IMR-90 (cell line): ENCODE measurements around the gene EIF4E1B. TPM values are rescaled to one million over a fixed set of nuclear protein-coding genes. Genes with fewer than 3 reads are reported as not detected.

ENCODE experiments used
- ATAC-seq: fragments of 200-7000 bp; cut with Tn5 transposase; 2 replicates; pipeline ENCODE4 v1.9.1; 2020; ENCODE audit warnings: low read depth, mild to moderate bottlenecking, moderate library complexity
- BruUV-seq: library from RNA; stranded (reverse); fragments of 400-500 nt; replicated peaks from 2 replicates; lab custom pipeline; 2021; lab: Mats Ljungman, UMichigan
- CTCF ChIA-PET: fragments of 300-600 bp; formaldehyde crosslinking; extraction: SDS; loops from one replicate; lab custom pipeline; 2021; ENCODE audit warnings: antibody characterized with exemption; lab: Yijun Ruan, JAX
- POLR2A ChIA-PET: fragments of 300-600 bp; sonication (Branson Sonifier 250); formaldehyde crosslinking; loops from one replicate; lab custom pipeline; 2022; ENCODE audit warnings: antibody characterized with exemption; ENCODE audit not compliant: unreplicated experiment; lab: Charles Lee
- DNase-seq: peaks from one replicate; pipeline ENCODE4 v3.0.0; 2013
- H2AFZ ChIP-seq: replicated peaks from 2 replicates; pipeline ENCODE3; 2013; ENCODE audit warnings: low read length, mild to moderate bottlenecking; ENCODE audit not compliant: poor library complexity
- H2AK5ac ChIP-seq: 2 replicates; pipeline ENCODE4 v1.6.1; 2013; ENCODE audit warnings: low read depth, low read length, inconsistent platforms
- H2AK9ac ChIP-seq: replicated peaks from 2 replicates; pipeline ENCODE3; 2013; ENCODE audit warnings: mild to moderate bottlenecking, low read depth, low read length, moderate library complexity; ENCODE audit not compliant: poor library complexity
- H2BK120ac ChIP-seq: 2 replicates; pipeline ENCODE4 v1.6.1; 2013; ENCODE audit warnings: low read depth, low read length, inconsistent platforms
- H2BK15ac ChIP-seq: 3 replicates; pipeline ENCODE4 v1.6.1; 2013; ENCODE audit warnings: low read depth, low read length, inconsistent platforms
- H2BK20ac ChIP-seq: 2 replicates; pipeline ENCODE4 v1.6.1; 2013; ENCODE audit warnings: low read depth, mild to moderate bottlenecking, inconsistent platforms, low read length, moderate library complexity
- H2BK5ac ChIP-seq: 2 replicates; pipeline ENCODE4 v1.6.1; 2013; ENCODE audit warnings: mild to moderate bottlenecking, low read depth, low read length, inconsistent platforms; ENCODE audit not compliant: poor library complexity, severe bottlenecking
- H3K14ac ChIP-seq: replicated peaks from 2 replicates; pipeline ENCODE4 v1.6.1; 2013; ENCODE audit warnings: low read depth, low read length, inconsistent platforms
- H3K18ac ChIP-seq: 2 replicates; pipeline ENCODE4 v1.6.1; 2013; ENCODE audit warnings: low read depth, low read length, control low read depth
- H3K23ac ChIP-seq: 2 replicates; pipeline ENCODE4 v1.6.1; 2013; ENCODE audit warnings: low read depth, low read length, inconsistent platforms
- H3K27ac ChIP-seq: 2 replicates; pipeline ENCODE4 v1.5.1; 2013; ENCODE audit warnings: mild to moderate bottlenecking, control low read depth, low read length; ENCODE audit not compliant: insufficient read depth
- H3K27me3 ChIP-seq: 2 replicates; pipeline ENCODE4 v1.6.1; 2013; ENCODE audit warnings: low read length; ENCODE audit not compliant: control insufficient read depth, insufficient read depth
- H3K36me3 ChIP-seq: 2 replicates; pipeline ENCODE4 v1.6.1; 2013; ENCODE audit warnings: low read length, mixed read lengths; ENCODE audit not compliant: control insufficient read depth, insufficient read depth
- H3K4ac ChIP-seq: 2 replicates; pipeline ENCODE4 v1.6.1; 2013; ENCODE audit warnings: low read depth, low read length, inconsistent platforms
- H3K4me1 ChIP-seq: 2 replicates; pipeline ENCODE4 v1.6.1; 2013; ENCODE audit warnings: low read length, mixed read lengths; ENCODE audit not compliant: control insufficient read depth, insufficient read depth
- H3K4me2 ChIP-seq: 2 replicates; pipeline ENCODE4 v1.6.1; 2013; ENCODE audit warnings: low read depth, mild to moderate bottlenecking, control low read depth, low read length, moderate library complexity
- H3K4me3 ChIP-seq: 2 replicates; pipeline ENCODE4 v1.5.1; 2013; ENCODE audit warnings: low read depth, mild to moderate bottlenecking, control low read depth, low read length, moderate library complexity; ENCODE audit not compliant: insufficient read depth
- H3K56ac ChIP-seq: 2 replicates; pipeline ENCODE4 v1.6.1; 2013; ENCODE audit warnings: low read length, inconsistent platforms; ENCODE audit not compliant: insufficient read depth; ENCODE audit errors: extremely low read depth
- H3K79me1 ChIP-seq, 2 experiments: 2 replicates each; pipeline ENCODE4 v1.6.1; 2013; ENCODE audit warnings: low read length in 2 of 2, inconsistent platforms in 1 of 2, low read depth in 1 of 2
- H3K9ac ChIP-seq: 2 replicates; pipeline ENCODE4 v1.6.1; 2013; ENCODE audit warnings: low read depth, low read length, control low read depth
- H3K9me1 ChIP-seq: 2 replicates; pipeline ENCODE4 v1.6.1; 2013; ENCODE audit warnings: low read length, inconsistent platforms; ENCODE audit not compliant: insufficient read depth
- H3K9me3 ChIP-seq: 2 replicates; pipeline ENCODE4 v1.6.1; 2013; ENCODE audit warnings: low read length; ENCODE audit not compliant: control insufficient read depth, insufficient read depth
- H4K20me1 ChIP-seq: 2 replicates; pipeline ENCODE4 v1.6.1; 2013; ENCODE audit warnings: low read length, inconsistent platforms; ENCODE audit not compliant: insufficient read depth
- H4K5ac ChIP-seq: 2 replicates; pipeline ENCODE4 v1.6.1; 2013; ENCODE audit warnings: mild to moderate bottlenecking, low read depth, low read length, control low read depth
- H4K8ac ChIP-seq, 2 experiments: 2 replicates each; pipeline ENCODE4 v1.6.1; 2013; ENCODE audit warnings: low read depth in 2 of 2, low read length in 2 of 2, control low read depth in 1 of 2, inconsistent platforms in 1 of 2
- H4K91ac ChIP-seq: 2 replicates; pipeline ENCODE4 v1.6.1; 2013; ENCODE audit warnings: low read depth, low read length, inconsistent platforms; ENCODE audit not compliant: insufficient read depth
- BHLHE40 ChIP-seq: fragments of 150-350 bp; IDR thresholded peaks from 2 replicates; pipeline ENCODE4 v1.6.1; 2016; ENCODE audit warnings: mild to moderate bottlenecking, low read depth, low read length
- CEBPB ChIP-seq: IDR thresholded peaks from 2 replicates; pipeline ENCODE4 v1.6.1; 2012; ENCODE audit warnings: low read depth, low read length, improper control_type of control experiment
- CTCF ChIP-seq: conservative IDR thresholded peaks from 2 replicates; pipeline ENCODE4 v1.5.1; 2012; ENCODE audit warnings: mild to moderate bottlenecking, low read depth, low read length, improper control_type of control experiment
- FOS ChIP-seq: fragments of 150-350 bp; IDR thresholded peaks from 2 replicates; pipeline ENCODE4 v1.6.1; 2016; ENCODE audit warnings: low read depth, low read length
- RFX5 ChIP-seq: IDR thresholded peaks from 2 replicates; pipeline ENCODE4 v1.8.0; 2012; ENCODE audit warnings: low read depth, mild to moderate bottlenecking, low read length, moderate library complexity
- WGBS, 2 experiments: methylation state at CpG; one replicate each; pipeline versions ENCODE4 v1.1.5 to v1.1.7; 2013; ENCODE audit warnings: missing lambda C conversion rate in 2 of 2; ENCODE audit not compliant: insufficient read length in 1 of 2; ENCODE audit errors: extremely low coverage in 2 of 2; 5-methylcytosine and 5-hydroxymethylcytosine counted together
- dilution Hi-C: fragments of 300-500 bp; cut with HindIII; formaldehyde crosslinking; loops from one replicate; pipeline ENCODE4 v1.14.3; 2018; ENCODE audit warnings: low sequenced_read_pairs; ENCODE audit not compliant: unreplicated experiment
- in situ Hi-C: fragments of 300-500 bp; cut with MboI; formaldehyde crosslinking; loops from 3 replicates; pipeline ENCODE4 v1.14.3; 2019; ENCODE audit warnings: low sequenced_read_pairs, inconsistent platforms, mixed read lengths
- intact Hi-C: fragments of 100-400 bp; cut with micrococcal nuclease; formaldehyde crosslinking; loops from 2 replicates; pipeline ENCODE4 v1.10.0; 2022
- polyA plus RNA-seq, 3 experiments: library from polyadenylated mRNA; depleted of rRNA; stranded (reverse); fragments of >200 nt; gene quantifications; 2 replicates each; pipeline ENCODE4 v1.2.3, GENCODE V29; 2012; ENCODE audit warnings: low replicate concordance in 1 of 3
- total RNA-seq: library from RNA; depleted of rRNA; stranded (reverse); fragments of >200 nt; gene quantifications from 2 replicates; pipeline ENCODE4 v1.2.3, GENCODE V29; 2012

Gene EIF4E1B
- total and polyA plus RNA-seq, 2 of the 4 experiments (the other 2 are of a cell fraction), result not detected

GRCh38 chr5:176606032-176606431, 24.4 kb upstream of the EIF4E1B start:
- Histone ChIP-seq H3K36me3 (no peaks in the 10 kb centered on the region), H3K9me3 (no peaks in the 10 kb centered on the region), H3K4me3 (no peak overlapping the region), H3K27ac (no peak overlapping the region), H4K91ac (no peak overlapping the region), H3K4me1 (peaks cover 3% of the 10 kb centered on the region; the same call in 1 of the 2 replicates), H2BK20ac (no peak overlapping the region), H2BK15ac (no peak overlapping the region), H2BK5ac (no peak overlapping the region), H3K9me1 (peaks cover 14% of the 10 kb centered on the region), H3K23ac (no peak overlapping the region), H3K27me3 (no peaks in the 10 kb centered on the region), H4K20me1 (peaks cover 21% of the 10 kb centered on the region), H3K9ac (no peak overlapping the region), H3K4me2 (no peak overlapping the region), H4K8ac (no peak overlapping the region), H3K56ac (no peak overlapping the region), H2AK9ac (no peak overlapping the region), H3K79me1 (peaks cover 4 to 35% of the 10 kb centered on the region in 2 experiments), H2AK5ac (no peak overlapping the region), H2AFZ (no peak overlapping the region), H3K18ac (no peak overlapping the region), H3K14ac (no peak overlapping the region), H3K4ac (no peak overlapping the region), H2BK120ac (no peak overlapping the region), H4K5ac (no peak overlapping the region)
- intact Hi-C loops, result no loop called here
- BruUV-seq, result no TSS peak
- DNase-seq, result no peak
- no CpG with 5 or more reads among the region's 3 CpGs for WGBS, 2 experiments
- ATAC-seq, result no peak
- no peak for TF ChIP-seq BHLHE40
- TF ChIP-seq CEBPB, result no peak
- no peak for TF ChIP-seq RFX5
- TF ChIP-seq FOS, result no peak
- TF ChIP-seq CTCF, result no peak
- in situ Hi-C loops, result no loop called here
- dilution Hi-C loops, result no loop called here
- ChIA-PET POLR2A (no interaction called here), CTCF (interaction anchor here (0.6 kb wide), 1 partner anchor 9 kb away, joined by 3 read pairs; no protein-coding TSS in a partner anchor)
